Common myeloid progenitor, CD34-positive (primary cell): Measurements from ENCODE around the gene BASP1.
A peak's percentile ranks its signal among the peaks of the same experiment; 100 is the strongest.
"Not testable (repeated sequence)": the region's sequence is repeated elsewhere in the genome, so short reads cannot be mapped to it uniquely, and the experiment has no call there.

Source experiments
- CTCF ChIA-PET: fragments of 350-600 bp; sonication (Branson Sonifier 250); formaldehyde crosslinking; loops from one replicate; lab custom pipeline; 2021; ENCODE audit warnings: antibody characterized with exemption; lab: Charles Lee
- POLR2A ChIA-PET: fragments of 350-600 bp; sonication (Branson Sonifier 250); formaldehyde crosslinking; loops from one replicate; lab custom pipeline; 2021; ENCODE audit warnings: antibody characterized with exemption; lab: Charles Lee
- DNase-seq, 3 donors: peaks; one replicate each; pipeline versions ENCODE4 v3.0.0 to v3.0.0-alpha.2; 2013
- H3K27ac ChIP-seq, 2 experiments: 1 replicate in 1 of 2; 2 replicates in 1 of 2; pipeline ENCODE4 v1.7.0; 2013; ENCODE audit warnings: inconsistent platforms in 2 of 2, low read length in 2 of 2, mild to moderate bottlenecking in 2 of 2, low read depth in 1 of 2, moderate library complexity in 1 of 2; ENCODE audit not compliant: severe bottlenecking in 2 of 2, insufficient read depth in 1 of 2, poor library complexity in 1 of 2
- H3K27me3 ChIP-seq, 5 experiments: replicated peaks in 2 of 5; 1 replicate in 3 of 5; 2 replicates in 2 of 5; pipeline versions ENCODE4 v1.6.1 to v1.7.0; 2013; ENCODE audit warnings: low read length in 4 of 5, mild to moderate bottlenecking in 2 of 5, moderate library complexity in 2 of 5, inconsistent platforms in 1 of 5; ENCODE audit not compliant: insufficient read depth in 5 of 5, control insufficient read depth in 4 of 5
- H3K36me3 ChIP-seq, 4 experiments: 1 replicate in 2 of 4; 2 replicates in 2 of 4; pipeline versions ENCODE4 v1.6.1 to v1.7.0; 2013; ENCODE audit warnings: low read length in 3 of 4, control low read depth in 1 of 4, mild to moderate bottlenecking in 1 of 4; ENCODE audit not compliant: control insufficient read depth in 4 of 4, insufficient read depth in 4 of 4
- H3K4me1 ChIP-seq, 4 experiments: 1 replicate in 3 of 4; 2 replicates in 1 of 4; pipeline versions ENCODE4 v1.6.1 to v1.7.1; 2013; ENCODE audit warnings: low read length in 3 of 4, mild to moderate bottlenecking in 3 of 4, control low read depth in 1 of 4, inconsistent platforms in 1 of 4, moderate library complexity in 1 of 4; ENCODE audit not compliant: control insufficient read depth in 4 of 4, insufficient read depth in 4 of 4; ENCODE audit errors: control extremely low read depth in 1 of 4
- H3K4me3 ChIP-seq, 7 experiments: 1 replicate in 4 of 7; 2 replicates in 3 of 7; pipeline versions ENCODE4 v1.5.1 to v1.7.0; 2013; ENCODE audit warnings: mild to moderate bottlenecking in 7 of 7, low read length in 6 of 7, moderate library complexity in 6 of 7, inconsistent platforms in 2 of 7, low read depth in 2 of 7, control low read depth in 1 of 7; ENCODE audit not compliant: insufficient read depth in 4 of 7, control insufficient read depth in 1 of 7; ENCODE audit errors: extremely low read depth in 1 of 7
- H3K9me3 ChIP-seq, 5 experiments: 1 replicate in 4 of 5; 2 replicates in 1 of 5; pipeline versions ENCODE4 v1.6.1 to v1.7.1; 2013; ENCODE audit warnings: low read length in 4 of 5, mild to moderate bottlenecking in 2 of 5, inconsistent platforms in 1 of 5, low read depth in 1 of 5, moderate library complexity in 1 of 5; ENCODE audit not compliant: control insufficient read depth in 4 of 5, insufficient read depth in 2 of 5; ENCODE audit errors: control extremely low read depth in 1 of 5
- WGBS: methylation state at CpG from one replicate; pipeline ENCODE4 v1.1.5; 2013; ENCODE audit not compliant: insufficient coverage; 5-methylcytosine and 5-hydroxymethylcytosine counted together

The BASP1 gene

GRCh38 chr5:17256839-17257238 lies 39.4 kb downstream of the BASP1 start:
- no peaks in the 10 kb centered on the region for H3K27me3 ChIP-seq
- no peak overlapping the region for H3K4me3 ChIP-seq
- POLR2A ChIA-PET: no interaction called here
- H3K36me3 ChIP-seq: peaks cover 0 to 9% (median 2%) of the 10 kb centered on the region in 4 experiments
- CTCF ChIA-PET: no interaction called here
- H3K9me3 ChIP-seq: peaks cover 0 to 8% (median 0%) of the 10 kb centered on the region in 5 experiments
- H3K4me1 ChIP-seq: peaks cover 0 to 16% (median 3%) of the 10 kb centered on the region in 4 experiments
- DNase-seq: no peak
- no peak overlapping the region for H3K27ac ChIP-seq

GRCh38 chr5:17257705-17258273 lies 40.4 kb downstream of the BASP1 start:
- ChIA-PET CTCF (no interaction called here), POLR2A (no interaction called here)
- peaks cover 0 to 16% (median 3%) of the 10 kb centered on the region in 4 experiments for H3K4me1 ChIP-seq
- peak in 1 of 3 donors; percentile 3 for DNase-seq
- H3K36me3 ChIP-seq: peaks cover 0 to 9% (median 2%) of the 10 kb centered on the region in 4 experiments
- H3K27ac ChIP-seq: no peak overlapping the region
- no peak overlapping the region for H3K4me3 ChIP-seq
- WGBS: 94% methylated on average over 4 of the region's 5 CpGs
- H3K27me3 ChIP-seq: no peaks in the 10 kb centered on the region
- H3K9me3 ChIP-seq: peaks cover 0 to 10% (median 0%) of the 10 kb centered on the region in 5 experiments

GRCh38 chr5:17258431-17258830 lies 41.0 kb downstream of the BASP1 start:
- Histone ChIP-seq H3K9me3 (peaks cover 0 to 10% (median 0%) of the 10 kb centered on the region in 5 experiments), H3K4me1 (peaks cover 0 to 16% (median 3%) of the 10 kb centered on the region in 4 experiments), H3K27ac (no peak overlapping the region), H3K27me3 (no peaks in the 10 kb centered on the region), H3K36me3 (peaks cover 0 to 9% (median 2%) of the 10 kb centered on the region in 4 experiments), H3K4me3 (no peak overlapping the region)
- POLR2A ChIA-PET: no interaction called here
- CTCF ChIA-PET: no interaction called here
- WGBS: 83% methylated on average over 1 of the region's 2 CpGs
- no peak for DNase-seq

GRCh38 chr5:17259012-17259411 lies 41.6 kb downstream of the BASP1 start:
- DNase-seq, H3K27me3 ChIP-seq, POLR2A ChIA-PET, CTCF ChIA-PET, H3K9me3 ChIP-seq, H3K27ac ChIP-seq, H3K4me3 ChIP-seq, H3K36me3 ChIP-seq: not testable (repeated sequence)
- H3K4me1 ChIP-seq: peaks cover 0 to 16% (median 3%) of the 10 kb centered on the region in 4 experiments
- WGBS: 90% methylated on average over 2 of the region's 4 CpGs

- Histone ChIP-seq H3K27ac (no peak overlapping the region), H3K9me3 (peaks cover 0 to 10% (median 0%) of the 10 kb centered on the region in 5 experiments), H3K4me1 (peaks cover 0 to 9% (median 3%) of the 10 kb centered on the region in 4 experiments), H3K36me3 (peaks cover 0 to 9% (median 0%) of the 10 kb centered on the region in 4 experiments), H3K27me3 (no peaks in the 10 kb centered on the region), H3K4me3 (no peak overlapping the region)
- 83% methylated on average over 2 of the region's 5 CpGs for WGBS
- CTCF ChIA-PET: no interaction called here
- POLR2A ChIA-PET: no interaction called here
- no peak for DNase-seq
Measured at GRCh38 chr5:17259630-17260257, 42.3 kb downstream of the BASP1 start.

GRCh38 chr5:17260549-17260948 lies 43.1 kb downstream of the BASP1 start:
- peaks cover 0 to 9% (median 0%) of the 10 kb centered on the region in 4 experiments for H3K36me3 ChIP-seq
- H3K4me3 ChIP-seq: no peak overlapping the region
- H3K4me1 ChIP-seq: peaks cover 0 to 4% (median under 1%) of the 10 kb centered on the region in 4 experiments
- POLR2A ChIA-PET: no interaction called here
- no peak for DNase-seq
- H3K9me3 ChIP-seq: peaks cover 0 to 10% (median 0%) of the 10 kb centered on the region in 5 experiments
- H3K27me3 ChIP-seq: no peaks in the 10 kb centered on the region
- CTCF ChIA-PET: no interaction called here
- H3K27ac ChIP-seq: no peak overlapping the region
- WGBS: 95% methylated on average over 4 of the region's 5 CpGs

- POLR2A ChIA-PET: no interaction called here
- Histone ChIP-seq H3K27me3 (no peaks in the 10 kb centered on the region), H3K27ac (no peak overlapping the region), H3K4me3 (no peak overlapping the region), H3K4me1 (peaks cover 0 to 2% (median 0%) of the 10 kb centered on the region in 4 experiments), H3K36me3 (peaks cover 0 to 9% (median 0%) of the 10 kb centered on the region in 4 experiments), H3K9me3 (peaks cover 0 to 10% (median 0%) of the 10 kb centered on the region in 5 experiments)
- CTCF ChIA-PET: no interaction called here
- no peak for DNase-seq
- no CpG with 5 or more reads among the region's 3 CpGs for WGBS
Measured at GRCh38 chr5:17261075-17261474, 43.6 kb downstream of the BASP1 start.
